Measurements from ENCODE around the gene FAM114A2.
A peak's percentile ranks its signal among the peaks of the same experiment; 100 is the strongest.
"Not testable (repeated sequence)": the region's sequence is repeated elsewhere in the genome, so short reads cannot be mapped to it uniquely, and the experiment has no call there.

FAM114A2 gene
- total RNA-seq, result 15.2 to 44.1 (median 32.0) reads per million in 17 experiments

GRCh38 chr5:154038707-154039457 lies at the start of gene FAM114A2, which contains the start of gene MFAP3:
FAM114A2 (minus strand) TSS chr5:154038910; CDS start chr5:154034953, 3,957 bp downstream.
MFAP3 (plus strand) TSS chr5:154038967; CDS start chr5:154049723, 10,756 bp downstream.
- peak; percentile 89 to 94 (median 92) for DNase-seq

- no peak for DNase-seq
Measured at GRCh38 chr5:154087260-154087659, 48.5 kb upstream of the FAM114A2 start.

- DNase-seq, result no peak
Measured at GRCh38 chr5:154086641-154087040, 47.9 kb upstream of the FAM114A2 start.

- no peak for DNase-seq
Measured at GRCh38 chr5:154086146-154086545, 47.4 kb upstream of the FAM114A2 start.

GRCh38 chr5:154084062-154084639 lies 45.4 kb upstream of the FAM114A2 start:
- no peak for DNase-seq

GRCh38 chr5:154081246-154081645 lies 42.5 kb upstream of the FAM114A2 start:
- DNase-seq, result no peak

- DNase-seq, result peak in 3 of 4 experiments; percentile 17 to 34 (median 23)
Measured at GRCh38 chr5:154078272-154078671, 39.6 kb upstream of the FAM114A2 start.

- DNase-seq, result peak in 3 of 4 experiments; percentile 6 to 7 (median 6)
Measured at GRCh38 chr5:154077696-154078095, 39.0 kb upstream of the FAM114A2 start.

- DNase-seq, result no peak
Measured at GRCh38 chr5:154076240-154076922, 37.7 kb upstream of the FAM114A2 start.

- DNase-seq, result peak; percentile 81 to 89 (median 86)
Measured at GRCh38 chr5:154072414-154073171, 33.9 kb upstream of the FAM114A2 start.

GRCh38 chr5:154071799-154072413 lies 33.2 kb upstream of the FAM114A2 start:
- DNase-seq, result no peak

- DNase-seq, result not testable (repeated sequence)
Measured at GRCh38 chr5:154069854-154070253, 31.1 kb upstream of the FAM114A2 start.

- no peak for DNase-seq
Measured at GRCh38 chr5:154065971-154066370, 27.3 kb upstream of the FAM114A2 start.

- no peak for DNase-seq
Measured at GRCh38 chr5:154063372-154063771, 24.7 kb upstream of the FAM114A2 start.

- no peak for DNase-seq
Measured at GRCh38 chr5:154060606-154061005, 21.9 kb upstream of the FAM114A2 start.

GRCh38 chr5:154059583-154059982 lies 20.9 kb upstream of the FAM114A2 start:
- no peak for DNase-seq

- no peak for DNase-seq
Measured at GRCh38 chr5:154059039-154059430, 20.3 kb upstream of the FAM114A2 start.

- DNase-seq, result peak in 2 of 4 experiments; percentile 28 to 30
Measured at GRCh38 chr5:154058055-154059038, 19.6 kb upstream of the FAM114A2 start.

- DNase-seq, result no peak
Measured at GRCh38 chr5:154055201-154055600, 16.5 kb upstream of the FAM114A2 start.

GRCh38 chr5:154053468-154053867 lies 14.8 kb upstream of the FAM114A2 start:
- DNase-seq, result no peak

- DNase-seq, result peak; percentile 53 to 72 (median 62)
Measured at GRCh38 chr5:154049636-154050035, 10.9 kb upstream of the FAM114A2 start.
